GM08714 (cell line): ENCODE data around the gene TMEM51.
"Not testable (repeated sequence)": the region's sequence is repeated elsewhere in the genome, so short reads cannot be mapped to it uniquely, and the experiment has no call there.

ENCODE experiments used
- H3K4me3 ChIP-seq: fragments of 200-500 bp; sonication (Bioruptor generic); 2 replicates; pipeline ENCODE4 v1.5.1; 2014; ENCODE audit warnings: mild to moderate bottlenecking, low read length, inconsistent platforms
- ZNF274 ChIP-seq: IDR thresholded peaks from 2 replicates; pipeline ENCODE4 v1.6.1; 2012; ENCODE audit warnings: mild to moderate bottlenecking, low read depth, low read length

TMEM51 gene

GRCh38 chr1:15172405-15173259 is 19.1 kb downstream of the TMEM51 start:
- no peak overlapping the region for H3K4me3 ChIP-seq

GRCh38 chr1:15173863-15174614 is 20.5 kb downstream of the TMEM51 start:
- TF ChIP-seq ZNF274 = no peak
- no peak overlapping the region for H3K4me3 ChIP-seq

More at GRCh38 chr1:15172405-15173259, 19.1 kb downstream of the TMEM51 start:
- TF ChIP-seq ZNF274 = no peak

- no peak overlapping the region for H3K4me3 ChIP-seq
- no peak for TF ChIP-seq ZNF274
These were observed 21.1 kb downstream of the TMEM51 start for GRCh38 chr1:15174615-15174983.

- not testable (repeated sequence) for H3K4me3 ChIP-seq
These were observed 22.0 kb downstream of the TMEM51 start for GRCh38 chr1:15175324-15176094.

GRCh38 chr1:15176120-15176519 is 22.6 kb downstream of the TMEM51 start:
- no peak overlapping the region for H3K4me3 ChIP-seq

GRCh38 chr1:15176898-15177665 is 23.5 kb downstream of the TMEM51 start:
- H3K4me3 ChIP-seq = no peak overlapping the region
- TF ChIP-seq ZNF274 = no peak

More at GRCh38 chr1:15176120-15176519, 22.6 kb downstream of the TMEM51 start:
- no peak for TF ChIP-seq ZNF274

- no peak overlapping the region for H3K4me3 ChIP-seq
- TF ChIP-seq ZNF274 = no peak
These were observed 24.2 kb downstream of the TMEM51 start for GRCh38 chr1:15177710-15178166.

- no peak overlapping the region for H3K4me3 ChIP-seq
- TF ChIP-seq ZNF274 = no peak
These were observed 25.3 kb downstream of the TMEM51 start for GRCh38 chr1:15178571-15179484.

GRCh38 chr1:15179485-15179883 is 25.9 kb downstream of the TMEM51 start:
- no peak for TF ChIP-seq ZNF274
- H3K4me3 ChIP-seq = no peak overlapping the region

- TF ChIP-seq ZNF274 = no peak
- H3K4me3 ChIP-seq = no peak overlapping the region
These were observed 26.6 kb downstream of the TMEM51 start for GRCh38 chr1:15180189-15180588.

- H3K4me3 ChIP-seq = no peak overlapping the region
- TF ChIP-seq ZNF274 = no peak
These were observed 27.5 kb downstream of the TMEM51 start for GRCh38 chr1:15180945-15181523.

GRCh38 chr1:15181564-15181963 is 28.0 kb downstream of the TMEM51 start:
- TF ChIP-seq ZNF274 = no peak

More at GRCh38 chr1:15181564-15181963, 28.0 kb downstream of the TMEM51 start:
- no peak overlapping the region for H3K4me3 ChIP-seq
